B cell (primary cell): Measurements from ENCODE around the gene PVR. TPM values are rescaled to one million over a fixed set of nuclear protein-coding genes. Genes with fewer than 3 reads are reported as not detected.

ENCODE experiments used
- ATAC-seq: fragments of 200-7000 bp; cut with Tn5 transposase; one replicate; pipeline ENCODE4 v1.10.0; 2021; ENCODE audit warnings: low read depth, mild to moderate bottlenecking, moderate number of reproducible peaks, moderate library complexity
- CTCF ChIA-PET: fragments of 350-600 bp; sonication (Branson Sonifier 250); formaldehyde crosslinking; loops from one replicate; lab custom pipeline; 2021; ENCODE audit warnings: antibody characterized with exemption, inconsistent platforms; lab: Charles Lee
- POLR2A ChIA-PET: fragments of 350-600 bp; sonication (Branson Sonifier 250); formaldehyde crosslinking; loops from one replicate; lab custom pipeline; 2021; ENCODE audit warnings: antibody characterized with exemption; lab: Charles Lee
- DNase-seq: peaks from one replicate; pipeline ENCODE4 v3.0.0; 2013
- H2AFZ ChIP-seq: 2 replicates; pipeline ENCODE4 v1.6.1; 2012; ENCODE audit warnings: mild to moderate bottlenecking, low read depth, low read length; ENCODE audit not compliant: insufficient read depth, poor library complexity, severe bottlenecking
- H3K27ac ChIP-seq, 2 donors: 1 replicate in 1 of 2; 2 replicates in 1 of 2; pipeline ENCODE4 v1.5.1; 2012 to 2013; ENCODE audit warnings: low read length in 2 of 2, mild to moderate bottlenecking in 2 of 2, moderate library complexity in 1 of 2
- H3K27me3 ChIP-seq, 4 experiments: fragments of 200-600 bp in 1 of 4; sonication (generic) in 1 of 4; replicated peaks in 1 of 4; 1 replicate in 2 of 4; 2 replicates in 2 of 4; pipeline versions ENCODE4 v1.6.1 to v1.7.0; 2013 to 2016; ENCODE audit warnings: low read length in 3 of 4, mild to moderate bottlenecking in 2 of 4, mixed read lengths in 1 of 4, moderate library complexity in 1 of 4; ENCODE audit not compliant: insufficient read depth in 4 of 4, control insufficient read depth in 3 of 4; ENCODE audit errors: control extremely low read depth in 1 of 4
- H3K36me3 ChIP-seq, 2 experiments: replicated peaks in 1 of 2; 1 replicate in 1 of 2; 2 replicates in 1 of 2; pipeline versions ENCODE4 v1.6.1 to v1.7.1; 2013; ENCODE audit warnings: low read length in 1 of 2; ENCODE audit not compliant: insufficient read depth in 2 of 2, control insufficient read depth in 1 of 2; ENCODE audit errors: control extremely low read depth in 1 of 2, extremely low read depth in 1 of 2
- H3K4me1 ChIP-seq, 2 donors: fragments of 200-600 bp in 1 of 2; sonication (generic) in 1 of 2; 1 replicate in 1 of 2; 2 replicates in 1 of 2; pipeline versions ENCODE4 v1.5.1 to v1.6.1; 2013 to 2017; ENCODE audit warnings: low read length in 2 of 2; ENCODE audit not compliant: control insufficient read depth in 2 of 2, insufficient read depth in 2 of 2
- H3K4me2 ChIP-seq: replicated peaks from 2 replicates; pipeline ENCODE3; 2012; ENCODE audit warnings: mild to moderate bottlenecking, low read depth, low read length; ENCODE audit not compliant: poor library complexity, severe bottlenecking
- H3K4me3 ChIP-seq, 5 experiments: fragments of 200-600 bp in 1 of 5; sonication (generic) in 1 of 5; 1 replicate in 3 of 5; 2 replicates in 2 of 5; pipeline versions ENCODE4 v1.5.1 to v1.7.0; 2011 to 2016; ENCODE audit warnings: low read length in 4 of 5, mild to moderate bottlenecking in 4 of 5, low read depth in 2 of 5, control low read depth in 1 of 5, moderate library complexity in 1 of 5; ENCODE audit not compliant: insufficient read depth in 1 of 5; ENCODE audit errors: control extremely low read depth in 1 of 5, extremely low read depth in 1 of 5
- H3K79me2 ChIP-seq: fragments of 200-600 bp; sonication (generic); one replicate; pipeline ENCODE4 v1.6.0; 2016; ENCODE audit warnings: low read length; ENCODE audit not compliant: control insufficient read depth, insufficient read depth
- H3K9ac ChIP-seq: fragments of 200-600 bp; sonication (generic); 2 replicates; pipeline ENCODE4 v1.6.1; 2017; ENCODE audit warnings: mild to moderate bottlenecking, low read length, moderate library complexity
- H3K9me3 ChIP-seq, 3 donors: one replicate each; pipeline versions ENCODE4 v1.6.1 to v1.7.1; 2013; ENCODE audit warnings: low read length in 2 of 3; ENCODE audit not compliant: control insufficient read depth in 2 of 3, insufficient read depth in 1 of 3; ENCODE audit errors: control extremely low read depth in 1 of 3
- H4K20me1 ChIP-seq: 2 replicates; pipeline ENCODE4 v1.6.0; 2012; ENCODE audit warnings: mild to moderate bottlenecking, low read length; ENCODE audit not compliant: insufficient read depth, control insufficient read depth, poor library complexity, severe bottlenecking
- H3K27ac Mint-ChIP-seq: one replicate; pipeline ENCODE4 v1.8.0; 2021; ENCODE audit warnings: mixed read lengths
- H3K27me3 Mint-ChIP-seq: one replicate; pipeline ENCODE4 v1.8.0; 2021; ENCODE audit warnings: mixed read lengths
- H3K4me1 Mint-ChIP-seq: one replicate; pipeline ENCODE4 v1.8.0; 2021; ENCODE audit warnings: mixed read lengths
- H3K4me3 Mint-ChIP-seq: one replicate; pipeline ENCODE4 v1.8.0; 2021; ENCODE audit warnings: mixed read lengths
- H3K9me3 Mint-ChIP-seq: one replicate; pipeline ENCODE4 v1.8.0; 2022; ENCODE audit warnings: mixed read lengths; ENCODE audit not compliant: insufficient read depth
- CTCF ChIP-seq: fragments of 200-600 bp; IDR thresholded peaks from one replicate; pipeline ENCODE4 v1.8.0; 2022; ENCODE audit warnings: antibody characterized with exemption, mild to moderate bottlenecking
- EZH2 ChIP-seq: IDR thresholded peaks from 2 replicates; pipeline ENCODE4 v1.6.1; 2012; ENCODE audit warnings: borderline replicate concordance, low read depth, mild to moderate bottlenecking, moderate library complexity, low read length; ENCODE audit not compliant: insufficient read depth, poor library complexity, severe bottlenecking
- WGBS: methylation state at CpG from one replicate; pipeline ENCODE4 v1.1.5; 2013; ENCODE audit warnings: missing lambda C conversion rate; ENCODE audit not compliant: insufficient coverage; 5-methylcytosine and 5-hydroxymethylcytosine counted together
- intact Hi-C: fragments of 100-400 bp; cut with micrococcal nuclease; formaldehyde crosslinking; loops from one replicate; pipeline ENCODE4 v1.10.0; 2022
- polyA plus RNA-seq: library from polyadenylated mRNA; depleted of rRNA; stranded (reverse); fragments of >200 nt; gene quantifications from 2 replicates; pipeline ENCODE4 v1.2.3, GENCODE V29; 2012
- total RNA-seq, 2 donors: library from RNA; stranded (reverse); fragments of 120-200 nt in 1 of 2; gene quantifications; 1 replicate in 1 of 2; 2 replicates in 1 of 2; pipeline versions ENCODE4 v1.2.3 to v1.2.4, GENCODE V29; 2013 to 2022

PVR gene
- total and polyA plus RNA-seq, 2 donors (not counting 1 experiment from before 2014, with no cell fraction given): 0.09 to 0.67 TPM

- no peaks in the 10 kb centered on the region for H3K36me3 ChIP-seq
- Mint-ChIP-seq H3K27ac (no peak overlapping the region), H3K4me3 (no peak overlapping the region), H3K4me1 (no peaks in the 10 kb centered on the region), H3K9me3 (peaks cover 3% of the 10 kb centered on the region), H3K27me3 (peaks cover 10% of the 10 kb centered on the region)
- H2AFZ ChIP-seq: no peak overlapping the region
- ATAC-seq: no peak
- CTCF ChIA-PET: no interaction called here
- no peak overlapping the region for H3K4me3 ChIP-seq
- H3K4me2 ChIP-seq: no peak overlapping the region
- no peak for DNase-seq
- H4K20me1 ChIP-seq: no peaks in the 10 kb centered on the region
- peaks cover 0 to 13% (median 0%) of the 10 kb centered on the region in 4 experiments for H3K27me3 ChIP-seq
- intact Hi-C loops: no loop called here
- peaks cover 0 to 10% (median 9%) of the 10 kb centered on the region in 3 donors for H3K9me3 ChIP-seq
- no peak overlapping the region for H3K27ac ChIP-seq
- H3K4me1 ChIP-seq: no peaks in the 10 kb centered on the region
- 34% methylated on average over 14 of the region's 14 CpGs for WGBS
- no peak overlapping the region for H3K9ac ChIP-seq
- TF ChIP-seq CTCF (no peak), EZH2 (no peak)
- POLR2A ChIA-PET: no interaction called here
- H3K79me2 ChIP-seq: no peaks in the 10 kb centered on the region
Measured at GRCh38 chr19:44710483-44710882, 66.8 kb downstream of the PVR start.

- H3K4me3 Mint-ChIP-seq: no peak overlapping the region
- intact Hi-C loops: no loop called here
- no peaks in the 10 kb centered on the region for H3K79me2 ChIP-seq
- no peaks in the 10 kb centered on the region for H3K4me1 Mint-ChIP-seq
- no peak for DNase-seq
- no peak overlapping the region for H2AFZ ChIP-seq
- H3K4me3 ChIP-seq: no peak overlapping the region
- no peak overlapping the region for H3K27ac Mint-ChIP-seq
- no peak for ATAC-seq
- H3K27me3 ChIP-seq: peaks cover 0 to 11% (median 0%) of the 10 kb centered on the region in 4 experiments
- no peak overlapping the region for H3K27ac ChIP-seq
- CTCF ChIA-PET: interaction anchor here (0.7 to 4.7 kb wide), 4 partner anchors 10 to 175 kb away, joined by 3 to 31 read pairs (median 6); no protein-coding TSS in a partner anchor
- no peaks in the 10 kb centered on the region for H3K4me1 ChIP-seq
- no peak overlapping the region for H3K4me2 ChIP-seq
- WGBS: 33% methylated on average over 1 of the region's 4 CpGs
- peaks cover 5% of the 10 kb centered on the region for H3K9me3 Mint-ChIP-seq
- POLR2A ChIA-PET: no interaction called here
- peaks cover 9% of the 10 kb centered on the region for H3K27me3 Mint-ChIP-seq
- H3K9ac ChIP-seq: no peak overlapping the region
- H3K36me3 ChIP-seq: no peaks in the 10 kb centered on the region
- H3K9me3 ChIP-seq: peaks cover 0 to 16% (median 11%) of the 10 kb centered on the region in 3 donors
- H4K20me1 ChIP-seq: no peaks in the 10 kb centered on the region
- TF ChIP-seq CTCF: no peak
- no peak for TF ChIP-seq EZH2
Measured at GRCh38 chr19:44712864-44713515, 69.3 kb downstream of the PVR start.
